A549 (cell line): ENCODE measurements around the gene SCUBE1. TPM values are rescaled to one million over a fixed set of nuclear protein-coding genes. Genes with fewer than 3 reads are reported as not detected.

Experiments used
- ATAC-seq, 2 experiments: fragments of 200-7000 bp in 1 of 2; fragments of >200 bp in 1 of 2; cut with Nextera tagmentation in 1 of 2; cut with Tn5 transposase in 1 of 2; 3 replicates each; pipeline versions ENCODE4 v1.8.0 to v1.9.1; 2018 to 2020; ENCODE audit warnings: mild to moderate bottlenecking in 1 of 2, moderate library complexity in 1 of 2
- CTCF ChIA-PET: fragments of 300-600 bp; sonication (Branson Sonifier 250); formaldehyde crosslinking; extraction: SDS; loops from one replicate; lab custom pipeline; 2021; ENCODE audit warnings: antibody characterized with exemption, inconsistent platforms; lab: Yijun Ruan, JAX
- POLR2A ChIA-PET: fragments of 350-600 bp; formaldehyde crosslinking; extraction: SDS; loops from one replicate; lab custom pipeline; 2021; ENCODE audit warnings: antibody characterized with exemption, inconsistent platforms; lab: Yijun Ruan, JAX
- DNase-seq, 2 experiments: peaks; one replicate each; pipeline versions ENCODE4 v3.0.0 to v3.0.0-alpha.2; 2011 to 2016; ENCODE audit warnings: low read depth in 1 of 2, low spot score in 1 of 2
- FAIRE-seq: peaks from 2 replicates; lab custom pipeline; 2011; peaks lifted over from hg19 to GRCh38; lab: Jason Lieb, UNC
- H3K27ac ChIP-seq, 2 experiments: fragments of >200 bp; sonication (Bioruptor Twin); formaldehyde crosslinking; 3 replicates each; pipeline ENCODE4 v1.5.1; 2016 to 2017
- H3K4me1 ChIP-seq: fragments of >200 bp; sonication (Bioruptor Twin); formaldehyde crosslinking; 3 replicates; pipeline ENCODE4 v1.6.1; 2016
- H3K4me2 ChIP-seq: fragments of >200 bp; sonication (Bioruptor Twin); formaldehyde crosslinking; 3 replicates; pipeline ENCODE4 v1.6.1; 2016
- H3K4me3 ChIP-seq: fragments of >200 bp; sonication (Bioruptor Twin); formaldehyde crosslinking; 3 replicates; pipeline ENCODE4 v1.5.1; 2016
- H3K9me3 ChIP-seq: fragments of >200 bp; sonication (Bioruptor Twin); formaldehyde crosslinking; 3 replicates; pipeline ENCODE4 v1.6.1; 2016
- GATA3 ChIP-seq: IDR thresholded peaks from 2 replicates; pipeline ENCODE4 v1.6.1; 2012; ENCODE audit warnings: borderline replicate concordance
- HDAC2 ChIP-seq: fragments of 200-600 bp; sonication (generic); IDR thresholded peaks from 2 replicates; pipeline ENCODE4 v1.6.1; 2016
- HEYL ChIP-seq: fragments of 250-450 bp; sonication (Bioruptor Pico); IDR thresholded peaks from 2 replicates; pipeline ENCODE4 v1.8.0; 2021; ENCODE audit warnings: mild to moderate bottlenecking, moderate library complexity
- HOXA7 ChIP-seq: fragments of 250-450 bp; sonication (Bioruptor Pico); IDR thresholded peaks from 2 replicates; pipeline ENCODE4 v1.5.0; 2020; ENCODE audit warnings: mild to moderate bottlenecking, moderate library complexity
- HOXB13 ChIP-seq: fragments of 250-450 bp; sonication (Bioruptor Pico); IDR thresholded peaks from 2 replicates; pipeline ENCODE4 v1.5.0; 2020; ENCODE audit warnings: low read depth, mild to moderate bottlenecking, moderate library complexity
- JUNB ChIP-seq: fragments of >200 bp; sonication (Bioruptor Twin); formaldehyde crosslinking; IDR thresholded peaks from 2 replicates; pipeline ENCODE4 v1.6.1; 2016
- KDM5A ChIP-seq: fragments of 200-600 bp; sonication (generic); IDR thresholded peaks from 2 replicates; pipeline ENCODE4 v1.6.1; 2016; ENCODE audit warnings: antibody characterized with exemption, mild to moderate bottlenecking
- MAFK ChIP-seq: fragments of 450-650 bp; IDR thresholded peaks from 2 replicates; pipeline ENCODE4 v1.6.1; 2014; ENCODE audit not compliant: partially characterized antibody
- MAZ ChIP-seq: fragments of 150-350 bp; IDR thresholded peaks from 2 replicates; pipeline ENCODE4 v1.6.1; 2014; ENCODE audit warnings: antibody characterized with exemption, low read depth, low read length, borderline replicate concordance
- NR3C1 ChIP-seq: fragments of >200 bp; sonication (Bioruptor Twin); formaldehyde crosslinking; IDR thresholded peaks from 3 replicates; pipeline ENCODE4 v1.6.1; 2017
- PHF8 ChIP-seq: fragments of 200-600 bp; sonication (generic); IDR thresholded peaks from 2 replicates; pipeline ENCODE4 v1.6.1; 2016; ENCODE audit warnings: low read depth, mild to moderate bottlenecking, antibody characterized with exemption, moderate library complexity, borderline replicate concordance
- RAD21 ChIP-seq, 2 experiments: fragments of >200 bp in 1 of 2; sonication (Bioruptor Twin) in 1 of 2; formaldehyde crosslinking in 1 of 2; IDR thresholded peaks in 1 of 2; conservative IDR thresholded peaks in 1 of 2; 2 replicates in 1 of 2; 3 replicates in 1 of 2; pipeline ENCODE4 v1.6.1; 2012 to 2018; ENCODE audit warnings: inconsistent platforms in 1 of 2
- RCOR1 ChIP-seq: fragments of 150-350 bp; IDR thresholded peaks from 2 replicates; pipeline ENCODE4 v1.6.1; 2014; ENCODE audit warnings: antibody characterized with exemption, low read length, low read depth
- TFCP2L1 ChIP-seq: fragments of 250-450 bp; sonication (Bioruptor Pico); IDR thresholded peaks from 2 replicates; pipeline ENCODE4 v1.5.0; 2021; ENCODE audit warnings: mild to moderate bottlenecking
- TP53 ChIP-seq: fragments of 250-450 bp; sonication (Bioruptor Pico); IDR thresholded peaks from 2 replicates; pipeline ENCODE4 v1.5.0; 2021; ENCODE audit warnings: mild to moderate bottlenecking, moderate library complexity
- ZFP36 ChIP-seq: fragments of 450-650 bp; IDR thresholded peaks from 2 replicates; pipeline ENCODE4 v1.6.1; 2014; ENCODE audit warnings: borderline replicate concordance; ENCODE audit not compliant: partially characterized antibody
- ZNF302 ChIP-seq: fragments of 250-450 bp; sonication (Bioruptor Pico); IDR thresholded peaks from 2 replicates; pipeline ENCODE4 v1.9.0; 2021; ENCODE audit warnings: inconsistent platforms, mild to moderate bottlenecking, moderate library complexity
- WGBS: methylation state at CpG from one replicate; pipeline ENCODE4 v1.1.6; 2017; ENCODE audit errors: missing lambda C conversion rate; 5-methylcytosine and 5-hydroxymethylcytosine counted together
- polyA plus RNA-seq, 4 experiments: library from polyadenylated mRNA; depleted of rRNA in 3 of 4; stranded (reverse); fragments of >200 nt; fragmentation: RNase III in 1 of 4; extraction: RNeasy Plus Mini Kit Qiagen cat#74134 plus additional on column Dnase treatment in 1 of 4; gene quantifications; 2 replicates in 3 of 4; 3 replicates in 1 of 4; pipeline ENCODE4 v1.2.3, GENCODE V29; 2011 to 2017
- TF ChIP-seq, protein P1 (sequence below): fragments of >200 bp; sonication (Bioruptor Twin); formaldehyde crosslinking; IDR thresholded peaks from 3 replicates; pipeline ENCODE4 v1.5.1; 2016
- TF ChIP-seq, protein P2 (sequence below): fragments of >200 bp; sonication (Bioruptor Twin); formaldehyde crosslinking; IDR thresholded peaks from 2 replicates; pipeline ENCODE4 v1.6.1; 2016
- TF ChIP-seq, protein P3 (sequence below): fragments of 250-450 bp; sonication (Bioruptor Pico); IDR thresholded peaks from 2 replicates; pipeline ENCODE4 v1.5.0; 2020; ENCODE audit warnings: low read depth, mild to moderate bottlenecking, moderate library complexity
- TF ChIP-seq, protein P4 (sequence below): fragments of 250-450 bp; sonication (Bioruptor Pico); IDR thresholded peaks from 2 replicates; pipeline ENCODE4 v1.5.0; 2021; ENCODE audit warnings: mild to moderate bottlenecking, moderate library complexity, borderline replicate concordance
- TF ChIP-seq, protein P5 (sequence below): fragments of 450-650 bp; IDR thresholded peaks from 2 replicates; pipeline ENCODE4 v1.6.1; 2014; ENCODE audit warnings: antibody characterized with exemption
- TF ChIP-seq, protein P6 (sequence below): IDR thresholded peaks from 2 replicates; pipeline ENCODE4 v1.6.1; 2012

Gene SCUBE1
- polyA plus RNA-seq, 2 of the 4 experiments (the other 2 are of a cell fraction) = 0.01 to 0.12 TPM

DNA sequence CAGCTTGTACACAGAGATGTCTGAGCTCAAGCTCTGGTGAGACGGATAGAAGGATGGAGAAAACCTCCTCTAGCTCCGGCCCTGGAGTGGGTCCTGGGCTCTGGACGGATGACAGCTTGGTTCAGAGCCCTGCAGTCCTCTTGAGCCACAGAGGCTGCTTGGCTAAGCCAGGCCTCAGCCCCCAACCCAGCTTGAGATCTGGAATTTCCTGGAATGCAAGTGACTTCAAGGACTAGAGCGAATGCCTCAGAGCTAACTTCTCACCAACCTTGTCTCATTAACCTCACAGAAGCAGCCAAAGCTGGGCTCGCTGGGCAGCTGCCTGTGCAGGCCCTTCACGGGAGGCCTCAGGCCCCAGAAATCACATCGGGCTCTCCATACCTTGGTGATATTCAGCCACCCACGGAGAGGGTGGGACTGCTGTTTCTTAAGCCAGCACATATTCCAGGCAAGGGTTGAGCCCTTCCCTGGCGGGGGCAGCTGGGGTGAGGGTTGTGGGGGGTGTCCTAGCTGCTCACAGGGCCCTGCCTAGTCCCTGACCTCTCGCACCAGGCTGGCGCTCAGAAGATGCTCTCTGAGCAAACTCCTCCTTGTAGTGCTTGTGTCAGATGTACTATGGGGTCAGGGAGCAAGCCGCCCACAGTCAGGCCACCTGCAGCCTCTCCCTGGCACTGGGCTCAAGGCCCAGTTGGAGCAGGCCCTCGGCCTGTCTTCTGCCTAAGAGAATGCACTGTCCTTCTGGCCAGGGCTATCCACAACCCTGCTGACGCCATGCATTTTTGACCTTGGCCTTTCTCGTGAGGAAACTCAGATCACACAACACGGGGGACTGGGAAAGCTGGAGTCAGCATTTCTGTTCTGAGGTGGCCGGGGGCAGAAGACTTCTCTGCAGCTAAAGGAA lies 82.6 kb downstream of the SCUBE1 start:
- CTCF ChIA-PET = interaction anchor here (0.6 to 4.9 kb wide), 3 partner anchors 13 to 261 kb away, joined by 3 to 32 read pairs (median 12); no protein-coding TSS in a partner anchor
- POLR2A ChIA-PET = no interaction called here
- Histone ChIP-seq H3K4me1 (no peaks in the 10 kb centered on the region), H3K4me2 (no peak overlapping the region), H3K9me3 (no peaks in the 10 kb centered on the region), H3K27ac (no peak overlapping the region), H3K4me3 (no peak overlapping the region)
- WGBS = 55% methylated on average over 13 of the region's 17 CpGs
- ATAC-seq = no peak
- no peak for FAIRE-seq
- no peak for DNase-seq
- TF ChIP-seq PHF8 (no peak), TP53 (no peak), ZNF302 (CRISPR knock-in tag) (no peak), MAZ (no peak), NR3C1 (no peak), JUNB (no peak), RCOR1 (no peak), HOXA7 (no peak), RAD21 (conservative IDR thresholded peaks at IDR 0.05 in 1 of 2, IDR thresholded peaks at IDR 0.05 in 1 of 2) (no peak)
- TF ChIP-seq, protein P1, sequence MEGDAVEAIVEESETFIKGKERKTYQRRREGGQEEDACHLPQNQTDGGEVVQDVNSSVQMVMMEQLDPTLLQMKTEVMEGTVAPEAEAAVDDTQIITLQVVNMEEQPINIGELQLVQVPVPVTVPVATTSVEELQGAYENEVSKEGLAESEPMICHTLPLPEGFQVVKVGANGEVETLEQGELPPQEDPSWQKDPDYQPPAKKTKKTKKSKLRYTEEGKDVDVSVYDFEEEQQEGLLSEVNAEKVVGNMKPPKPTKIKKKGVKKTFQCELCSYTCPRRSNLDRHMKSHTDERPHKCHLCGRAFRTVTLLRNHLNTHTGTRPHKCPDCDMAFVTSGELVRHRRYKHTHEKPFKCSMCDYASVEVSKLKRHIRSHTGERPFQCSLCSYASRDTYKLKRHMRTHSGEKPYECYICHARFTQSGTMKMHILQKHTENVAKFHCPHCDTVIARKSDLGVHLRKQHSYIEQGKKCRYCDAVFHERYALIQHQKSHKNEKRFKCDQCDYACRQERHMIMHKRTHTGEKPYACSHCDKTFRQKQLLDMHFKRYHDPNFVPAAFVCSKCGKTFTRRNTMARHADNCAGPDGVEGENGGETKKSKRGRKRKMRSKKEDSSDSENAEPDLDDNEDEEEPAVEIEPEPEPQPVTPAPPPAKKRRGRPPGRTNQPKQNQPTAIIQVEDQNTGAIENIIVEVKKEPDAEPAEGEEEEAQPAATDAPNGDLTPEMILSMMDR = no peak
- TF ChIP-seq, protein P2, sequence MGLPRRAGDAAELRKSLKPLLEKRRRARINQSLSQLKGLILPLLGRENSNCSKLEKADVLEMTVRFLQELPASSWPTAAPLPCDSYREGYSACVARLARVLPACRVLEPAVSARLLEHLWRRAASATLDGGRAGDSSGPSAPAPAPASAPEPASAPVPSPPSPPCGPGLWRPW = no peak
- TF ChIP-seq, protein P3, sequence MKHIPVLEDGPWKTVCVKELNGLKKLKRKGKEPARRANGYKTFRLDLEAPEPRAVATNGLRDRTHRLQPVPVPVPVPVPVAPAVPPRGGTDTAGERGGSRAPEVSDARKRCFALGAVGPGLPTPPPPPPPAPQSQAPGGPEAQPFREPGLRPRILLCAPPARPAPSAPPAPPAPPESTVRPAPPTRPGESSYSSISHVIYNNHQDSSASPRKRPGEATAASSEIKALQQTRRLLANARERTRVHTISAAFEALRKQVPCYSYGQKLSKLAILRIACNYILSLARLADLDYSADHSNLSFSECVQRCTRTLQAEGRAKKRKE (CRISPR knock-in tag) = no peak
- TF ChIP-seq, protein P4, sequence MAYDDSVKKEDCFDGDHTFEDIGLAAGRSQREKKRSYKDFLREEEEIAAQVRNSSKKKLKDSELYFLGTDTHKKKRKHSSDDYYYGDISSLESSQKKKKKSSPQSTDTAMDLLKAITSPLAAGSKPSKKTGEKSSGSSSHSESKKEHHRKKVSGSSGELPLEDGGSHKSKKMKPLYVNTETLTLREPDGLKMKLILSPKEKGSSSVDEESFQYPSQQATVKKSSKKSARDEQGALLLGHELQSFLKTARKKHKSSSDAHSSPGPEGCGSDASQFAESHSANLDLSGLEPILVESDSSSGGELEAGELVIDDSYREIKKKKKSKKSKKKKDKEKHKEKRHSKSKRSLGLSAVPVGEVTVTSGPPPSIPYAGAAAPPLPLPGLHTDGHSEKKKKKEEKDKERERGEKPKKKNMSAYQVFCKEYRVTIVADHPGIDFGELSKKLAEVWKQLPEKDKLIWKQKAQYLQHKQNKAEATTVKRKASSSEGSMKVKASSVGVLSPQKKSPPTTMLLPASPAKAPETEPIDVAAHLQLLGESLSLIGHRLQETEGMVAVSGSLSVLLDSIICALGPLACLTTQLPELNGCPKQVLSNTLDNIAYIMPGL (CRISPR knock-in tag) = no peak
- TF ChIP-seq, all 56 proteins: peak for 0

DNA sequence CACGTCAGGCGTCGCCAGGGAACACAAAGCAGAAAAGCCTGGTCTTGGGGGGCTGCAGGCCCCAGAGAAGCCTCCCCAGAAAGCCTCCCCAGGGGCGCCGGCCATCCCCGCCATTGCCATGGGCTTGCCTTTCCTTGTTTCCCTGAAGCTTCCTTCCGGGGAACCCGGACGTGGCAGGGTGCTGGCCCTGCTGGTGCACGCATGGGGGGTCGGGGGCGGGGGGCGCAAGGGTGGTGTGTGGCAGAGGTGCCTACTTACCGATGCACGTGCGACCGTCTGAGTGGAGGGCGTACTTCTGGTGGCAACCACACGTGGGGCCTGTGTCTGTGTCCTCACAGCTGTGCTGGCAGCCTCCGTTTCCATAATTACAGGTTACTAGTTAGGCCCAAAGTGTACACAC lies 85.2 kb downstream of the SCUBE1 start:
- CTCF ChIA-PET = interaction anchor here (2.6 to 4.9 kb wide), 2 partner anchors 15 to 89 kb away, joined by 12 to 32 read pairs; no protein-coding TSS in a partner anchor
- no peak overlapping the region for H3K4me2 ChIP-seq
- TF ChIP-seq GATA3 (no peak), HOXA7 (no peak), JUNB (no peak), MAFK (no peak), KDM5A (no peak), TP53 (no peak), ZFP36 (no peak), RAD21 (conservative IDR thresholded peaks at IDR 0.05 in 1 of 2, IDR thresholded peaks at IDR 0.05 in 1 of 2) (no peak), PHF8 (no peak), RCOR1 (no peak), HEYL (no peak), TFCP2L1 (CRISPR knock-in tag) (no peak), HOXB13 (CRISPR knock-in tag) (no peak), HDAC2 (no peak), ZNF302 (CRISPR knock-in tag) (no peak)
- TF ChIP-seq, protein P5, sequence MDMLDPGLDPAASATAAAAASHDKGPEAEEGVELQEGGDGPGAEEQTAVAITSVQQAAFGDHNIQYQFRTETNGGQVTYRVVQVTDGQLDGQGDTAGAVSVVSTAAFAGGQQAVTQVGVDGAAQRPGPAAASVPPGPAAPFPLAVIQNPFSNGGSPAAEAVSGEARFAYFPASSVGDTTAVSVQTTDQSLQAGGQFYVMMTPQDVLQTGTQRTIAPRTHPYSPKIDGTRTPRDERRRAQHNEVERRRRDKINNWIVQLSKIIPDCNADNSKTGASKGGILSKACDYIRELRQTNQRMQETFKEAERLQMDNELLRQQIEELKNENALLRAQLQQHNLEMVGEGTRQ = no peak
- TF ChIP-seq, protein P6, sequence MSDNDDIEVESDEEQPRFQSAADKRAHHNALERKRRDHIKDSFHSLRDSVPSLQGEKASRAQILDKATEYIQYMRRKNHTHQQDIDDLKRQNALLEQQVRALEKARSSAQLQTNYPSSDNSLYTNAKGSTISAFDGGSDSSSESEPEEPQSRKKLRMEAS = no peak
- TF ChIP-seq, all 56 proteins: peak for 0
- Histone ChIP-seq H3K4me3 (no peak overlapping the region), H3K4me1 (no peaks in the 10 kb centered on the region), H3K9me3 (no peaks in the 10 kb centered on the region), H3K27ac (no peak overlapping the region)
- DNase-seq (no peak), FAIRE-seq (no peak), ATAC-seq (no peak)
- POLR2A ChIA-PET = no interaction called here
- 77% methylated on average over 9 of the region's 20 CpGs for WGBS
